Amniotic stem cell (primary cell): ENCODE results near the gene MT1A.

ENCODE experiments used
- DNase-seq: peaks from one replicate; lab custom pipeline; 2025; lab: John Stamatoyannopoulos, UW

Gene MT1A

GRCh38 chr16:56679818-56680217 lies 41.4 kb downstream of the MT1A start:
- DNase-seq = no peak

GRCh38 chr16:56681939-56682702 lies 43.7 kb downstream of the MT1A start, which contains the start of gene MT1X:
Gene MT1X, plus strand, starts transcription at chr16:56682470. Its CDS starts 71 bp downstream, at chr16:56682541.
- DNase-seq = peak; percentile 25

GRCh38 chr16:56682703-56683397 lies 44.4 kb downstream of the MT1A start:
- no peak for DNase-seq

- DNase-seq = no peak
Observed at GRCh38 chr16:56683424-56684172, 45.1 kb downstream of the MT1A start.

- no peak for DNase-seq
Observed at GRCh38 chr16:56684256-56684925, 45.9 kb downstream of the MT1A start.

- DNase-seq = no peak
Observed at GRCh38 chr16:56684926-56685590, 46.6 kb downstream of the MT1A start.

- DNase-seq = no peak
Observed at GRCh38 chr16:56686758-56687157, 48.3 kb downstream of the MT1A start.

GRCh38 chr16:56688762-56689161 lies 50.3 kb downstream of the MT1A start:
- DNase-seq = no peak

- no peak for DNase-seq
Observed at GRCh38 chr16:56689171-56689570, 50.7 kb downstream of the MT1A start.
